Prostate gland (tissue), 2 donors: ENCODE measurements around the gene TGFA.
"Not testable (repeated sequence)": the region's sequence is repeated elsewhere in the genome, so short reads cannot be mapped to it uniquely, and the experiment has no call there.

ENCODE experiments used
- POLR2A ChIP-seq: fragments of 450-650 bp; IDR thresholded peaks from one replicate; pipeline ENCODE4 v1.6.1; 2016; ENCODE audit warnings: antibody characterized with exemption, mild to moderate bottlenecking
- POLR2AphosphoS5 ChIP-seq: sonication (generic); formaldehyde crosslinking; IDR thresholded peaks from one replicate; pipeline ENCODE4 v1.6.1; 2017; ENCODE audit warnings: antibody characterized with exemption
- TF ChIP-seq, protein P1 (sequence below), 4 experiments: fragments of 200-600 bp in 2 of 4; fragments of 450-650 bp in 2 of 4; sonication (generic) in 2 of 4; IDR thresholded peaks; 1 replicate in 3 of 4; 2 replicates in 1 of 4; pipeline ENCODE4 v1.5.1; 2016 to 2019; ENCODE audit warnings: antibody characterized with exemption in 4 of 4, mild to moderate bottlenecking in 2 of 4, moderate library complexity in 2 of 4

DNA sequence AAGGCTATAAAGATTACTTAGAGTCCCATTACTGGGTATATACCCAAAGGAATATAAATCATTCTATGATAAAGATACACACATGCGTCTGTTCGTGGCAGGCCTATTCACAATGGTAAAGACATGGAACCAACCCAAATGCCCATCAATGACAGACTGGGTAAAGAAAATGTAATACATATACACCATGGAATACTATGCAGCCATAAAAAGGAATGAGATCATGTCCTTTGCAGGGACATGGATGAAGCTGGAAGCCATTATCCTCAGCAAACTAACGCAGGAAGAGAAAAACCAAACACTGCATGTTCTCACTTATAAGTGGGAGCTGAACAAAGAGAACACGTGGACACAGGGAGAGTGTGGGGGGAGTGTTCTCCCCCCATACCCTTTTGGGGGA lies 87.0 kb downstream of the TGFA start:
- TF ChIP-seq, protein P1, sequence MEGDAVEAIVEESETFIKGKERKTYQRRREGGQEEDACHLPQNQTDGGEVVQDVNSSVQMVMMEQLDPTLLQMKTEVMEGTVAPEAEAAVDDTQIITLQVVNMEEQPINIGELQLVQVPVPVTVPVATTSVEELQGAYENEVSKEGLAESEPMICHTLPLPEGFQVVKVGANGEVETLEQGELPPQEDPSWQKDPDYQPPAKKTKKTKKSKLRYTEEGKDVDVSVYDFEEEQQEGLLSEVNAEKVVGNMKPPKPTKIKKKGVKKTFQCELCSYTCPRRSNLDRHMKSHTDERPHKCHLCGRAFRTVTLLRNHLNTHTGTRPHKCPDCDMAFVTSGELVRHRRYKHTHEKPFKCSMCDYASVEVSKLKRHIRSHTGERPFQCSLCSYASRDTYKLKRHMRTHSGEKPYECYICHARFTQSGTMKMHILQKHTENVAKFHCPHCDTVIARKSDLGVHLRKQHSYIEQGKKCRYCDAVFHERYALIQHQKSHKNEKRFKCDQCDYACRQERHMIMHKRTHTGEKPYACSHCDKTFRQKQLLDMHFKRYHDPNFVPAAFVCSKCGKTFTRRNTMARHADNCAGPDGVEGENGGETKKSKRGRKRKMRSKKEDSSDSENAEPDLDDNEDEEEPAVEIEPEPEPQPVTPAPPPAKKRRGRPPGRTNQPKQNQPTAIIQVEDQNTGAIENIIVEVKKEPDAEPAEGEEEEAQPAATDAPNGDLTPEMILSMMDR (IDR thresholded peaks at IDR 0.05), result not testable (repeated sequence)
- not testable (repeated sequence) for TF ChIP-seq POLR2A, POLR2AphosphoS5
